GM23338 (cell line): ENCODE data around the gene GRAPL. TPM values are rescaled to one million over a fixed set of nuclear protein-coding genes. Genes with fewer than 3 reads are reported as not detected.
"Not testable (repeated sequence)": the region's sequence is repeated elsewhere in the genome, so short reads cannot be mapped to it uniquely, and the experiment has no call there.

Experiments
- ATAC-seq: fragments of 200-7000 bp; cut with Tn5 transposase; 3 replicates; pipeline ENCODE4 v1.9.1; 2020
- DNase-seq: peaks from one replicate; pipeline ENCODE4 v3.0.0-alpha.2; 2015; ENCODE audit warnings: low spot score
- H2AFZ ChIP-seq: fragments of 200-600 bp; sonication (generic); 2 replicates; pipeline ENCODE4 v1.8.0; 2016; ENCODE audit warnings: antibody characterized with exemption, mild to moderate bottlenecking, moderate library complexity
- H3F3A ChIP-seq: fragments of 200-600 bp; sonication (generic); replicated peaks from 2 replicates; pipeline ENCODE4 v1.8.0; 2017; ENCODE audit warnings: antibody characterized with exemption, mixed run types, low read depth
- H3K27ac ChIP-seq: fragments of 200-600 bp; sonication (generic); 2 replicates; pipeline ENCODE4 v1.6.1; 2016; ENCODE audit warnings: low read depth
- H3K27me3 ChIP-seq: fragments of 200-600 bp; sonication (generic); 2 replicates; pipeline ENCODE4 v1.8.0; 2016; ENCODE audit warnings: mild to moderate bottlenecking, mixed run types, moderate library complexity; ENCODE audit not compliant: insufficient read depth
- H3K36me3 ChIP-seq: fragments of 200-600 bp; sonication (generic); 2 replicates; pipeline ENCODE4 v1.8.0; 2016; ENCODE audit warnings: mild to moderate bottlenecking; ENCODE audit not compliant: insufficient read depth
- H3K4me1 ChIP-seq: fragments of 200-600 bp; sonication (generic); 2 replicates; pipeline ENCODE4 v1.8.0; 2016; ENCODE audit warnings: mild to moderate bottlenecking, moderate library complexity; ENCODE audit not compliant: insufficient read depth
- H3K4me2 ChIP-seq: fragments of 200-600 bp; sonication (generic); 2 replicates; pipeline ENCODE4 v1.7.1; 2017; ENCODE audit warnings: mixed run types
- H3K4me3 ChIP-seq: fragments of 200-600 bp; sonication (generic); 2 replicates; pipeline ENCODE4 v1.6.1; 2016; ENCODE audit warnings: mixed run types
- H3K79me2 ChIP-seq: fragments of 200-600 bp; sonication (generic); replicated peaks from 2 replicates; pipeline ENCODE4 v1.8.0; 2017; ENCODE audit warnings: mild to moderate bottlenecking; ENCODE audit not compliant: insufficient read depth
- H3K9me2 ChIP-seq: fragments of 200-600 bp; sonication (generic); 2 replicates; pipeline ENCODE4 v1.8.0; 2017; ENCODE audit not compliant: insufficient read depth
- H4K20me1 ChIP-seq: fragments of 200-600 bp; sonication (generic); replicated peaks from 2 replicates; pipeline ENCODE4 v1.8.0; 2017; ENCODE audit warnings: mild to moderate bottlenecking; ENCODE audit not compliant: insufficient read depth
- H3K27ac Mint-ChIP-seq: 2 replicates; pipeline ENCODE4 v1.8.0; 2020; ENCODE audit warnings: inconsistent platforms, mild to moderate bottlenecking, moderate library complexity, mixed read lengths
- H3K27me3 Mint-ChIP-seq: 3 replicates; pipeline ENCODE4 v1.8.0; 2022; ENCODE audit warnings: low read depth, mild to moderate bottlenecking, moderate library complexity, mixed read lengths, inconsistent platforms; ENCODE audit not compliant: insufficient read depth, poor library complexity
- H3K36me3 Mint-ChIP-seq: 3 replicates; pipeline ENCODE4 v1.8.0; 2021; ENCODE audit warnings: low read depth, mild to moderate bottlenecking, inconsistent platforms, moderate library complexity, mixed read lengths
- H3K4me1 Mint-ChIP-seq: 3 replicates; pipeline ENCODE4 v1.8.0; 2020; ENCODE audit warnings: mild to moderate bottlenecking, inconsistent platforms, mixed read lengths
- H3K4me3 Mint-ChIP-seq: 3 replicates; pipeline ENCODE4 v1.8.0; 2021; ENCODE audit warnings: moderate library complexity, mild to moderate bottlenecking, inconsistent platforms, mixed read lengths
- H3K9me3 Mint-ChIP-seq: 3 replicates; pipeline ENCODE4 v1.8.0; 2020; ENCODE audit warnings: moderate library complexity, mild to moderate bottlenecking, inconsistent platforms, mixed read lengths
- polyA plus RNA-seq: library from polyadenylated mRNA; unstranded; fragments of >200 nt; fragmentation: Nextera tagmentation; extraction: Ambion mirVana; gene quantifications from 2 replicates; pipeline ENCODE4 v1.2.1, GENCODE V29; 2016
- total RNA-seq: library from RNA; depleted of rRNA; stranded (reverse); fragments of >200 nt; shearing (Covaris generic); gene quantifications from 2 replicates; pipeline ENCODE4 v1.2.3, GENCODE V29; 2014

The GRAPL gene
- total and polyA plus RNA-seq, 2 experiments from 2014 or later, result 0.28 TPM; not detected in 1

GRCh38 chr17:19143097-19143777 lies 15.8 kb downstream of the GRAPL start:
- H3K4me1 Mint-ChIP-seq, H3K27ac Mint-ChIP-seq, H3K4me2 ChIP-seq, H3K36me3 ChIP-seq, DNase-seq, H2AFZ ChIP-seq, H3K9me3 Mint-ChIP-seq, H4K20me1 ChIP-seq, H3K36me3 Mint-ChIP-seq, H3K9me2 ChIP-seq, H3K79me2 ChIP-seq, H3K4me1 ChIP-seq, H3K27me3 Mint-ChIP-seq, H3K4me3 Mint-ChIP-seq, H3F3A ChIP-seq, H3K4me3 ChIP-seq, H3K27me3 ChIP-seq, ATAC-seq, H3K27ac ChIP-seq: not testable (repeated sequence)

- not testable (repeated sequence) for H3F3A ChIP-seq, H3K9me2 ChIP-seq, H3K9me3 Mint-ChIP-seq, H3K4me2 ChIP-seq, H3K27ac ChIP-seq, H3K79me2 ChIP-seq, H4K20me1 ChIP-seq, H3K4me1 Mint-ChIP-seq, H3K36me3 Mint-ChIP-seq, H2AFZ ChIP-seq, H3K27me3 Mint-ChIP-seq, H3K4me1 ChIP-seq, H3K27ac Mint-ChIP-seq, H3K27me3 ChIP-seq, H3K36me3 ChIP-seq, H3K4me3 Mint-ChIP-seq, H3K4me3 ChIP-seq, DNase-seq
- ATAC-seq, result peak; percentile 60
Observed at GRCh38 chr17:19144373-19144772, 17.0 kb downstream of the GRAPL start.

DNA sequence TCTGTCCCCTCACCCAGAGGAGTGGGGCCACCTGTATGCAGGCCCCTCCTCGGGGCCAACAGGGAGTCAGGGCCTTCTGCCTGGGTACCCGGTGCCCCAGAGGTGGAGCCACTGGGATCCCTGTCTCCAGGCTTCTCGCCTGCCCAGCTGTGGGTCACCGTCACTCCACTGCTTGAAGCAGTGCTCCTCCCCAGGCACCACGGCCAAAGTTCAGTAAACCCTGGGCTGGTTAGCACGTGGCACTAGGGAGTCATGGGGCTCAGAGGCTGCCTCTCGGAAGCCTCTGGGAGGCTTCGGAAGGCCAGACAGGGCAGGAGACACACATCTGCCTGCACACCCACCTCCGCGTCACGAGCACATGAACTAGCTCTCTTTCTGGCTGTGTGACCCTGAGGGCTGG lies 18.1 kb downstream of the GRAPL start:
- H4K20me1 ChIP-seq, H3K4me1 Mint-ChIP-seq, H3K4me2 ChIP-seq, H3K4me3 ChIP-seq, H3K4me1 ChIP-seq, H3K79me2 ChIP-seq, H3K36me3 ChIP-seq, H3F3A ChIP-seq, DNase-seq, H2AFZ ChIP-seq, H3K4me3 Mint-ChIP-seq, H3K27me3 Mint-ChIP-seq, H3K27me3 ChIP-seq, H3K9me3 Mint-ChIP-seq, H3K27ac Mint-ChIP-seq, ATAC-seq, H3K27ac ChIP-seq, H3K9me2 ChIP-seq, H3K36me3 Mint-ChIP-seq: not testable (repeated sequence)

DNA sequence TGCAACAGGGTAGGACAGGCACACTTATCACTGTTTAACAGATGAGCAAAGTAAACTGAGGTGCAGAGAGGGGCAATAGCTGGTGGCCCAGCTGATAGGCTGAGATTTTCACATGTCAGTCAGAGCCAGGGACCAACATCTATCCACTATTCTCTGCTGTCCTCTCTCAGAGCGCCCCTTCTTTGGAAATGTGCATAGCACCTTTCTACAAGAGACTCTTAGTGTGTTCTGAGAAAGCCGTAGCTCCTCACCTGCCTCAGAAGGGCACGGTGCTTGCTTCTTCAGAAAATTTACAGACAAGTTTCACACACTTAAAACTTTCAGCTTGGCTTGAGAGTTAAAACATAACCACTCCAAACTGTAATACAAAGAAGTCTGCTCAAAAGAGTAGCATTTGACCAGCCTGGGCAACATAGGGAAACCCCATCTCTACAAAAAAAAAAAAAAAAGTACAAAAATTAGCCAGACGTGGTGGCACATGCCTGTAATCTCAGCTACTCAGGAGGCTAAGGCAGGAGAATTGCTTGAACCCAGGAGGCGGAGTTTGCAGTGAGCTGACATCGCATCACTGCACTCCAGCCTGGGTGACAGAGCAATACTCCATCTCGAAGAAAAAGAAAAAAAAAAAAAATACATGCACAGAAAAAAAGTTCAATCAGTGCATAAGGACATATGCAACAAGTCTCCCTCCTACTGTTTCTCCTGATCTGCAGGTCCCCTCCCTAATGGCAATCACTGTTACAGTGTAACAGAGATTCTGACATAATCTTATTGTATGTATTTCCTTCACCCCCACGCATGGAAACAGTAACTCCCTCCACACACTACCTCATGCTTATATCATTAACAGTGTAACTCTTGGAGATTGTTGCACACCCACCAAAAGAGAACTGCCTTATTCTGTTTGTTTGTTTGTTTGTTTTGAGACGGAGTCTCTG lies 23.6 kb downstream of the GRAPL start:
- H3K4me2 ChIP-seq, H3K9me3 Mint-ChIP-seq, H3K9me2 ChIP-seq, H3K4me1 Mint-ChIP-seq, H3K27me3 Mint-ChIP-seq, H3K4me3 Mint-ChIP-seq, H3K79me2 ChIP-seq, H3K4me3 ChIP-seq, H3K27ac Mint-ChIP-seq, H3K27me3 ChIP-seq, H4K20me1 ChIP-seq, DNase-seq, H2AFZ ChIP-seq, H3K4me1 ChIP-seq, H3K36me3 ChIP-seq, H3K27ac ChIP-seq, H3K36me3 Mint-ChIP-seq, H3F3A ChIP-seq: not testable (repeated sequence)
- peak; percentile 82 for ATAC-seq

- H3K4me3 ChIP-seq, H3K4me1 ChIP-seq, H3K9me2 ChIP-seq, DNase-seq, H3K27me3 Mint-ChIP-seq, H3K79me2 ChIP-seq, H3K27ac ChIP-seq, ATAC-seq, H3F3A ChIP-seq, H2AFZ ChIP-seq, H3K4me3 Mint-ChIP-seq, H3K4me1 Mint-ChIP-seq, H4K20me1 ChIP-seq, H3K36me3 ChIP-seq, H3K4me2 ChIP-seq, H3K36me3 Mint-ChIP-seq, H3K27me3 ChIP-seq, H3K9me3 Mint-ChIP-seq, H3K27ac Mint-ChIP-seq: not testable (repeated sequence)
Observed at GRCh38 chr17:19157628-19158027, 30.2 kb downstream of the GRAPL start.

DNA sequence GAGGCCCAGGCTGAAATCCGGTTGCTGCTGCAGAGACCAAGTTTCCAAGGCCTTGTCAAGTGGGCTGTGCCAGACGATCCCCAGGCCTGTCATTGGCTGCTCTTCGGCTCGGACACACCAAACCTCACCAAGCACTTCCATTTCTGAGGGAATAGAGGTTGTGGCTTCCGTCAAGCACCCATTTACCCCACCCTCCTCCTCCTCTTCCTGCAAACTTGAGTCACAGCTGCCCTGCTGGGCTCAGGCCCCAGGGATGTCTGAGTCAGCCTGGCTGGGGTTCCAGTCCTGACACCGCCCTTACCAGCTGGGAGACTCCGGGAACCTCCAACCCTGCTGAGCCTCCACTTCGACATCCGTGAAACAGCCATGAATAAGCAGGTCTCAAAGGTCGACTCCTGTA lies 31.1 kb downstream of the GRAPL start:
- H3K79me2 ChIP-seq, H4K20me1 ChIP-seq, H3K4me1 Mint-ChIP-seq, H3K9me2 ChIP-seq, H3K27ac ChIP-seq, H3K36me3 ChIP-seq, H3K27me3 ChIP-seq, H3K4me2 ChIP-seq, H3K4me3 Mint-ChIP-seq, ATAC-seq, H3K27ac Mint-ChIP-seq, H3K4me3 ChIP-seq, H2AFZ ChIP-seq, H3K4me1 ChIP-seq, DNase-seq, H3K9me3 Mint-ChIP-seq, H3K36me3 Mint-ChIP-seq, H3F3A ChIP-seq, H3K27me3 Mint-ChIP-seq: not testable (repeated sequence)
